Neuronal stem cell (in vitro differentiated cells): ENCODE measurements around the gene SLC12A3.
"Not testable (repeated sequence)": the region's sequence is repeated elsewhere in the genome, so short reads cannot be mapped to it uniquely, and the experiment has no call there.

Experiments used
- DNase-seq: peaks from one replicate; pipeline ENCODE4 v3.0.0-alpha.2; 2013; ENCODE audit warnings: low spot score
- H2AFZ ChIP-seq: one replicate; pipeline ENCODE4 v1.6.1; 2013; ENCODE audit warnings: mild to moderate bottlenecking, low read length, inconsistent platforms
- H2AK5ac ChIP-seq: 2 replicates; pipeline ENCODE4 v1.6.1; 2013; ENCODE audit warnings: low read depth, mild to moderate bottlenecking, inconsistent platforms, low read length, moderate library complexity, mixed read lengths
- H2BK120ac ChIP-seq: 2 replicates; pipeline ENCODE4 v1.6.1; 2013; ENCODE audit warnings: low read depth, mild to moderate bottlenecking, inconsistent platforms, low read length, moderate library complexity, mixed read lengths
- H2BK12ac ChIP-seq: one replicate; pipeline ENCODE4 v1.6.1; 2013; ENCODE audit warnings: low read length, inconsistent platforms
- H2BK15ac ChIP-seq: 2 replicates; pipeline ENCODE4 v1.6.1; 2013; ENCODE audit warnings: mild to moderate bottlenecking, low read length, inconsistent platforms, mixed read lengths
- H2BK5ac ChIP-seq: one replicate; pipeline ENCODE4 v1.6.1; 2013; ENCODE audit warnings: inconsistent platforms, mild to moderate bottlenecking, low read length, moderate library complexity
- H3K14ac ChIP-seq: one replicate; pipeline ENCODE4 v1.6.1; 2013; ENCODE audit warnings: low read length, inconsistent platforms
- H3K18ac ChIP-seq: 2 replicates; pipeline ENCODE4 v1.6.1; 2013; ENCODE audit warnings: low read length, inconsistent platforms
- H3K23ac ChIP-seq: 2 replicates; pipeline ENCODE4 v1.6.1; 2013; ENCODE audit warnings: low read depth, mild to moderate bottlenecking, mixed read lengths, low read length, inconsistent platforms; ENCODE audit not compliant: poor library complexity
- H3K27ac ChIP-seq: replicated peaks from 3 replicates; pipeline ENCODE4 v1.5.1; 2013; ENCODE audit warnings: low read length, inconsistent platforms
- H3K27me3 ChIP-seq, 3 experiments: 2 replicates each; pipeline ENCODE4 v1.6.1; 2013; ENCODE audit warnings: low read length in 3 of 3, mild to moderate bottlenecking in 2 of 3, inconsistent platforms in 1 of 3, low read depth in 1 of 3, mixed read lengths in 1 of 3, moderate library complexity in 1 of 3; ENCODE audit not compliant: control insufficient read depth in 3 of 3, insufficient read depth in 3 of 3
- H3K36me3 ChIP-seq, 2 donors: replicated peaks in 1 of 2; 2 replicates each; pipeline ENCODE4 v1.6.1; 2013; ENCODE audit warnings: low read length in 2 of 2; ENCODE audit not compliant: control insufficient read depth in 2 of 2, insufficient read depth in 2 of 2
- H3K4ac ChIP-seq: 2 replicates; pipeline ENCODE4 v1.6.1; 2013; ENCODE audit warnings: inconsistent platforms, mild to moderate bottlenecking, low read length, moderate library complexity
- H3K4me1 ChIP-seq, 2 donors: 1 replicate in 1 of 2; 2 replicates in 1 of 2; pipeline ENCODE4 v1.6.1; 2013; ENCODE audit warnings: low read length in 2 of 2, low read depth in 1 of 2; ENCODE audit not compliant: control insufficient read depth in 2 of 2, insufficient read depth in 1 of 2
- H3K4me2 ChIP-seq: one replicate; pipeline ENCODE4 v1.6.1; 2013; ENCODE audit warnings: mild to moderate bottlenecking, low read length, inconsistent platforms; ENCODE audit not compliant: insufficient read depth, poor library complexity, severe bottlenecking
- H3K4me3 ChIP-seq, 2 donors: 2 replicates each; pipeline ENCODE4 v1.5.1; 2013; ENCODE audit warnings: low read length in 2 of 2, mild to moderate bottlenecking in 2 of 2, inconsistent platforms in 1 of 2, moderate library complexity in 1 of 2
- H3K79me1 ChIP-seq: one replicate; pipeline ENCODE4 v1.6.1; 2013; ENCODE audit warnings: low read depth, mild to moderate bottlenecking, inconsistent platforms, low read length, moderate library complexity
- H3K9ac ChIP-seq: one replicate; pipeline ENCODE4 v1.6.1; 2013; ENCODE audit warnings: mild to moderate bottlenecking, low read depth, low read length, inconsistent platforms; ENCODE audit not compliant: poor library complexity
- H3K9me3 ChIP-seq, 2 donors: replicated peaks in 1 of 2; 2 replicates each; pipeline versions ENCODE3 to v1.6.1; 2013; ENCODE audit warnings: low read length in 2 of 2, mild to moderate bottlenecking in 2 of 2, inconsistent platforms in 1 of 2, low read depth in 1 of 2, mixed read lengths in 1 of 2, moderate library complexity in 1 of 2; ENCODE audit not compliant: control insufficient read depth in 2 of 2, insufficient read depth in 1 of 2
- H4K8ac ChIP-seq: one replicate; pipeline ENCODE4 v1.6.1; 2013; ENCODE audit warnings: low read depth, mild to moderate bottlenecking, inconsistent platforms, low read length, moderate library complexity
- H4K91ac ChIP-seq: one replicate; pipeline ENCODE4 v1.6.1; 2013; ENCODE audit warnings: low read length, low read depth, mild to moderate bottlenecking, inconsistent platforms; ENCODE audit not compliant: poor library complexity
- WGBS, 2 donors: extraction: QIAGEN DNeasy Blood & Tissue Kit; methylation state at CpG; one replicate each; pipeline ENCODE4 v1.1.7; 2013; ENCODE audit warnings: missing lambda C conversion rate in 2 of 2, mixed read lengths in 1 of 2; ENCODE audit not compliant: insufficient read length in 2 of 2, insufficient replicate concordance in 1 of 2; ENCODE audit errors: extremely low coverage in 2 of 2; 5-methylcytosine and 5-hydroxymethylcytosine counted together

The SLC12A3 gene

DNA sequence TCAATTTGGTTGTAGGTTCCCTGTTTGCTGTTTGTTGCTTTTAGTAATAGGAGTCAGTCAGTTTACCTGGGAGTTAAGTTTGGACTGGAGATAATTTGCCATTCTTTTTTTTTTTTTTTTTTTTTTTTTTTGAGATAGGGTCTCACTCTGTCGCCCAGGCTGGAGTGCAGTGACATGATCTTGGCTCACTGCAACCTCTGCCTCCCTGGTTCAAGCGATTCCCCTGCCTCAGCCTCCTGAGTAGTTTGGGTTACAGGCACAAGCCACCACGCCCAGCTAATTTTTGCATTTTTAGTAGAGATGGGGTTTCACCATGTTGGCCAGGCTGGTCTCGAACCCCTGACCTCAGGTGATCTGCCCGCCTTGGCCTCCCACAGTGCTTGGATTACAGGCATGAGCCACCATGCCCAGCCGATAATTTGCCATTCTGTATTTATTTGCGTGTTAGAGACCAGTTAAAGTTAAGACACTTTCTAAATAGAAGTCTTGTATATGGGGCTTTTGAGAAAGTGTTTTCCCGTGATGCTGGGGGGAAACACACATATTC lies 69.7 kb downstream of the SLC12A3 start:
- H2AK5ac ChIP-seq, H2AFZ ChIP-seq, H3K4me3 ChIP-seq: not testable (repeated sequence)

DNA sequence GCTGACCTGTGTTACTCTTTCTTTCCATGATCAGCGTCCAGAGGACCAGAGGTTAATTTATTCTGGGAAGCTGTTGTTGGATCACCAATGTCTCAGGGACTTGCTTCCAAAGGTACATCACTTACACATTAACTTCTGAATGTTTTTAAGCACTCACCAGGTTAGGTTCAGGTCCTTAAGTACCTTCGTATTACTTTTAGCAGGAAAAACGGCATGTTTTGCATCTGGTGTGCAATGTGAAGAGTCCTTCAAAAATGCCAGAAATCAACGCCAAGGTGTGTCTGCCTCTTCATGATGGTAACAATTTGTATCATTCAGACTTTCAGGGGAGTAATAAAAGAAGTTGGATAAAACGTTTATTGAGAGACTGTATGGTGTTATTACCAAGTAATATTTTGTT lies 70.2 kb downstream of the SLC12A3 start:
- Histone ChIP-seq H3K4ac (no peak overlapping the region), H4K8ac (no peak overlapping the region), H3K4me3 (no peak overlapping the region), H3K27me3 (no peaks in the 10 kb centered on the region), H3K4me1 (peaks cover 15 to 16% of the 10 kb centered on the region in 2 donors), H3K9ac (no peak overlapping the region), H3K9me3 (no peaks in the 10 kb centered on the region), H3K4me2 (no peak overlapping the region), H3K23ac (no peak overlapping the region), H3K27ac (no peak overlapping the region), H2BK15ac (no peak overlapping the region), H2AFZ (no peak overlapping the region), H2BK12ac (no peak overlapping the region), H3K36me3 (peaks cover 15 to 53% of the 10 kb centered on the region in 2 donors), H3K79me1 (peaks cover 8% of the 10 kb centered on the region), H3K14ac (no peak overlapping the region), H2BK5ac (no peak overlapping the region), H4K91ac (no peak overlapping the region), H3K18ac (no peak overlapping the region), H2BK120ac (no peak overlapping the region), H2AK5ac (no peak overlapping the region)
- no CpG with 5 or more reads among the region's 5 CpGs for WGBS, 2 donors
- DNase-seq: no peak

More for the DNA sequence above, 69.7 kb downstream of the SLC12A3 start:
- DNase-seq, H2BK5ac ChIP-seq, H3K9me3 ChIP-seq, H3K9ac ChIP-seq, H4K8ac ChIP-seq, H3K4me2 ChIP-seq, H3K14ac ChIP-seq, H3K79me1 ChIP-seq, H4K91ac ChIP-seq, H2BK120ac ChIP-seq, H2BK15ac ChIP-seq, H3K18ac ChIP-seq, H3K27ac ChIP-seq, H3K23ac ChIP-seq, H3K27me3 ChIP-seq, H3K4ac ChIP-seq, H2BK12ac ChIP-seq: not testable (repeated sequence)
- no CpG with 5 or more reads among the region's 8 CpGs for WGBS, 2 donors
- Histone ChIP-seq H3K4me1 (peaks cover 15 to 16% of the 10 kb centered on the region in 2 donors), H3K36me3 (peaks cover 11 to 48% of the 10 kb centered on the region in 2 donors)

DNA sequence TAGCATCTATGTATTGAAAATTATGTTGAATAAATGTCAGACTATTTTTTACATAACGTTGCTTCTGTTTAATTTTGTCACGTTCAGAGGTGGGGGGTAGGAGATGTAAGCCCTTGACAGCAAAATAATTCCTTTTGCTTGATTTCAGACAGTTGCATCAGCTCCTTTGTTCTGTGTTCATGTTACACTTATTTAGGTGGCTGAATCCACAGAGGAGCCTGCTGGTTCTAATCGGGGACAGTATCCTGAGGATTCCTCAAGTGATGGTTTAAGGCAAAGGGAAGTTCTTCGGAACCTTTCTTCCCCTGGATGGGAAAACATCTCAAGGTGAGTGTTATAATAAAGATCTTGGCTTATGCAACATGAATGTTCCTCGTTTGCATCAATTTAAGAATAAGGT lies 71.5 kb downstream of the SLC12A3 start:
- no peak overlapping the region for H3K18ac ChIP-seq
- H3K36me3 ChIP-seq: peaks cover 19 to 66% of the 10 kb centered on the region in 2 donors
- H2BK15ac ChIP-seq: no peak overlapping the region
- no peak overlapping the region for H2BK5ac ChIP-seq
- no peak overlapping the region for H3K14ac ChIP-seq
- no peaks in the 10 kb centered on the region for H3K9me3 ChIP-seq
- H3K4me1 ChIP-seq: peaks cover 6 to 11% of the 10 kb centered on the region in 2 donors
- DNase-seq: no peak
- H3K4me2 ChIP-seq: no peak overlapping the region
- H3K27me3 ChIP-seq: no peaks in the 10 kb centered on the region
- H2AK5ac ChIP-seq: no peak overlapping the region
- H3K23ac ChIP-seq: no peak overlapping the region
- H3K4ac ChIP-seq: no peak overlapping the region
- no peak overlapping the region for H3K4me3 ChIP-seq
- H4K91ac ChIP-seq: no peak overlapping the region
- no peak overlapping the region for H2AFZ ChIP-seq
- no peak overlapping the region for H2BK120ac ChIP-seq
- H2BK12ac ChIP-seq: no peak overlapping the region
- no peak overlapping the region for H3K27ac ChIP-seq
- peaks cover 8% of the 10 kb centered on the region for H3K79me1 ChIP-seq
- no peak overlapping the region for H4K8ac ChIP-seq
- no CpG with 5 or more reads among the region's 5 CpGs for WGBS, 2 donors
- H3K9ac ChIP-seq: no peak overlapping the region

DNA sequence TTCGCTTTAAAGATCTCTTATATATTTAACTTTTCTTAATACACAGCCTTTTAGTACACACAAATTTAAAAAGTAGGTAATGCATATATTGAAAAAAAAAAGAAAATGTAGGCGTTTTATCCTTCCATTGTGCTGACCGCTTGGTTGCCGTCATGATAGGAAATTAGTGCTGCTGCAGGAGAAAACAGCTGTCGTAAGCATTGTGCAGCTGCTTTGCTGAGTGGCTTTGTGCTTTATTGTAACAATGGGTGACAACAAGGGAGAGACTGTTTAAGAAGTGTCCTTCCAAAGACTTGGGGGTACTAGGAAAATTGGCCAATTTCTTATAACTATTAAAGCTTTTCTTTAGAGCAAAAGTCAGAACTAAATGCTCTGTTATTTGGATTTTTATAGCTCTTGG lies 71.9 kb downstream of the SLC12A3 start:
- H3K79me1 ChIP-seq: peaks cover 8% of the 10 kb centered on the region
- H2BK12ac ChIP-seq: no peak overlapping the region
- H4K8ac ChIP-seq: no peak overlapping the region
- no peak overlapping the region for H2AK5ac ChIP-seq
- H3K9me3 ChIP-seq: no peaks in the 10 kb centered on the region
- H3K27ac ChIP-seq: no peak overlapping the region
- no peak overlapping the region for H3K9ac ChIP-seq
- H3K4me2 ChIP-seq: no peak overlapping the region
- no peak overlapping the region for H2BK5ac ChIP-seq
- no peak overlapping the region for H2BK15ac ChIP-seq
- no peak overlapping the region for H3K14ac ChIP-seq
- H3K4me3 ChIP-seq: no peak overlapping the region
- H2BK120ac ChIP-seq: no peak overlapping the region
- no peak for DNase-seq
- no peak overlapping the region for H3K4ac ChIP-seq
- peaks cover 5 to 10% of the 10 kb centered on the region in 2 donors for H3K4me1 ChIP-seq
- no peak overlapping the region for H2AFZ ChIP-seq
- no peaks in the 10 kb centered on the region for H3K27me3 ChIP-seq
- H4K91ac ChIP-seq: no peak overlapping the region
- no CpG with 5 or more reads among the region's 5 CpGs for WGBS, 2 donors
- H3K23ac ChIP-seq: no peak overlapping the region
- peaks cover 22 to 71% of the 10 kb centered on the region in 2 donors for H3K36me3 ChIP-seq
- no peak overlapping the region for H3K18ac ChIP-seq
